K562 (cell line): ENCODE data around the gene ISG20. TPM values are rescaled to one million over a fixed set of nuclear protein-coding genes. Genes with fewer than 3 reads are reported as not detected.

Experiments used
- EGR1 ChIP-seq: fragments of 450-650 bp; conservative IDR thresholded peaks from 2 replicates; pipeline ENCODE4 v1.6.1; 2017; ENCODE audit warnings: mild to moderate bottlenecking
- MLLT1 ChIP-seq, 2 experiments: fragments of 450-650 bp; IDR thresholded peaks; 2 replicates each; pipeline ENCODE4 v1.6.1; 2016
- PTBP1 ChIP-seq: fragments of 200-400 bp; formaldehyde crosslinking; IDR thresholded peaks from 2 replicates; pipeline ENCODE4 v1.6.1; 2017; ENCODE audit warnings: low read depth, low read length
- TFAP4 ChIP-seq: sonication (generic); formaldehyde crosslinking; IDR thresholded peaks from 2 replicates; pipeline ENCODE4 v1.8.0; 2022; ENCODE audit warnings: missing genetic modification reagents, mild to moderate bottlenecking, moderate library complexity, borderline replicate concordance
- YY1 ChIP-seq, 3 experiments: IDR thresholded peaks; 2 replicates each; pipeline ENCODE4 v1.6.1; 2011; ENCODE audit warnings: low read length in 2 of 3, mild to moderate bottlenecking in 2 of 3, moderate library complexity in 2 of 3, borderline replicate concordance in 1 of 3, control low read depth in 1 of 3, low read depth in 1 of 3; ENCODE audit not compliant: insufficient read depth in 3 of 3, insufficient replicate concordance in 2 of 3, control insufficient read depth in 1 of 3, insufficient read length in 1 of 3; ENCODE audit errors: extremely low read depth in 1 of 3
- ZNF140 ChIP-seq: fragments of 250-450 bp; sonication (Bioruptor Pico); IDR thresholded peaks from 2 replicates; pipeline ENCODE4 v1.8.0; 2021; ENCODE audit warnings: moderate library complexity, mild to moderate bottlenecking, inconsistent platforms
- polyA plus RNA-seq, 8 experiments: library from polyadenylated mRNA; depleted of rRNA in 4 of 8; stranded (reverse) in 5 of 8; unstranded in 3 of 8; fragments of >200 nt; fragmentation: Nextera tagmentation in 2 of 8; fragmentation: Illumina TruSeq in 1 of 8; extraction: Ambion mirVana in 2 of 8; extraction: Trizol in 1 of 8; gene quantifications; 2 replicates each; pipeline versions ENCODE4 v1.2.1 to v1.2.3, GENCODE V29; 2011 to 2014; ENCODE audit warnings: inconsistent platforms in 1 of 8, missing spikeins in 1 of 8
- total RNA-seq, 7 experiments: library from RNA; depleted of rRNA in 6 of 7; stranded (reverse); fragments of >200 nt in 6 of 7; fragmentation: Illumina TruSeq in 2 of 7; extraction: Trizol in 2 of 7; gene quantifications; 2 replicates each; pipeline versions ENCODE4 v1.2.1 to v1.2.3, GENCODE V29; 2011 to 2021; ENCODE audit warnings: low replicate concordance in 1 of 7

ISG20 gene
- total and polyA plus RNA-seq, 9 of the 15 experiments (the other 6 are each of a cell fraction or from before 2014, with no cell fraction given): 0.06 to 2.1 (median 1.00) TPM

GRCh38 chr15:88623632-88624031, 15.2 kb upstream of the ISG20 start (continued):
- TF ChIP-seq ZNF140 (CRISPR knock-in tag): no peak
- no peak for TF ChIP-seq PTBP1
- TF ChIP-seq YY1 (IDR thresholded peaks at IDR 0.05; ENCODE audit: borderline replicate concordance in 1 of 3, control insufficient read depth in 1 of 3, extremely low read depth in 1 of 3, insufficient read depth in 3 of 3, insufficient read length in 1 of 3, insufficient replicate concordance in 2 of 3, low read depth in 1 of 3, low read length in 2 of 3): no peak
- TF ChIP-seq EGR1: no peak
- no peak for TF ChIP-seq MLLT1 (IDR thresholded peaks at IDR 0.05)
- TF ChIP-seq TFAP4 (CRISPR knock-in tag): no peak
